Measurements from ENCODE around the gene AMELY.
"Not testable (repeated sequence)": the region's sequence is repeated elsewhere in the genome, so short reads cannot be mapped to it uniquely, and the experiment has no call there.

Gene AMELY, protein sequence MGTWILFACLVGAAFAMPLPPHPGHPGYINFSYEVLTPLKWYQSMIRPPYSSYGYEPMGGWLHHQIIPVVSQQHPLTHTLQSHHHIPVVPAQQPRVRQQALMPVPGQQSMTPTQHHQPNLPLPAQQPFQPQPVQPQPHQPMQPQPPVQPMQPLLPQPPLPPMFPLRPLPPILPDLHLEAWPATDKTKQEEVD

DNA sequence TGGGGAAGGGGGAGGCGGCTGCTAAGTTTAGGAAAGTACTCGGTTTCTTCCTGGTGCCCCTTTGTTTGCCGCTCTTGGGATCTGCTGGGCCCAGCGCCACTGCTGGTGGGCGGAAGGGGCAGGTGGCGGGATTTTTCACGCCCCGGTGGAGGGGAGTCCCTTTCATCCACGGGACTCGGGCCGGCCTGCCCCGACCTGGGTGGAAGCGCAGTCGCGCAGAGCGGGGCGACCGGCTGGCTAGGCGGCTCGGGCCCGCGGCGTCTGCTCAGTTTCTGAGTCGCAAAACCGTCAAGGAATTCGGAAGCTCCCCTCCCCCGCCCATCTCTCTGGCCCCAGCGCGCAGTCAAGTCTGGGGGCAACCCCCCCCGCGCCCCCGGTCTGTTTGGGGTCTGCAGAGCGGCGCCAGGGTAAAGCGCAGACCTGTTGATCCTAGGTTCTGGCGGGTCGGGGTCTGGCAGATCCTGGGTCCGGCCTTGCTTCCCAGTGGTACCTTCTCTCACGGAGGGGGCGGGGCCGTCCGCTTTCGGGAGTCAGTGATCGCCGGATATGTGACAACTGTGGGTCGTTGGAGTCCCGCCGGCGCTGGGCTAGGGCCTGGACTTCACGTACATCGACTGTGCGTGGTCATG lies at the start of gene AMELY:
AMELY (minus strand) TSS at position 500 of the 629 bp plus-strand sequence. CDS start 39,144 bp downstream, outside the sequence.
- Mint-ChIP-seq H3K27me3 (peaks cover 3% of the 10 kb centered on the region), H3K27ac (no peak within 1 kb of the TSS), H3K4me3 (no peak within 1 kb of the TSS), H3K9me3 (no peaks in the 10 kb centered on the region), H3K36me3 (no peaks in the 10 kb centered on the region), H3K4me1 (no peaks in the 10 kb centered on the region)
- ATAC-seq (ENCODE audit: low read depth): no peak
- no peak for DNase-seq (ENCODE audit: low spot score in 2 of 2)

DNA sequence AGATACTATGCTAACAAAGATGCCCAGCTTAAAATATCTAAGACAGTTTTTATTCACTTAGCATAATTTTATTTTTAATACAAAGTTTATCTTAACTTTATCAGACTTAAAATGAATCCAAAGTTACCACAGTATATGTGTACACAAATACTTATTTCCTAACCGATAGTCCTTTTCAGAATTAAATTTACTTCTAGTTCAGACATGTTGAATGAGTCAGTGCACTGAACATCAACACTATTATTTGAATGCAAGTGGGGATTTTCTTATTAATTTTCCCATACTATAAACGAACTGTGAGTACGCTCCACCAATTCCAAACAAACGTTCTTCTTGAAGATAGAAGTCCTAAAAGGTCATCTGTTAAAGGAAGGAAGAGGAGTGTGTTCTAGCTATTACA lies 38.4 kb upstream of the AMELY start:
- Mint-ChIP-seq H3K4me1 (no peaks in the 10 kb centered on the region), H3K4me3 (no peak overlapping the region), H3K9me3 (no peaks in the 10 kb centered on the region), H3K27me3 (peaks cover 5% of the 10 kb centered on the region), H3K27ac (no peak overlapping the region), H3K36me3 (no peaks in the 10 kb centered on the region)
- ATAC-seq (ENCODE audit: low read depth) (no peak), DNase-seq (ENCODE audit: low spot score in 2 of 2) (no peak)

DNA sequence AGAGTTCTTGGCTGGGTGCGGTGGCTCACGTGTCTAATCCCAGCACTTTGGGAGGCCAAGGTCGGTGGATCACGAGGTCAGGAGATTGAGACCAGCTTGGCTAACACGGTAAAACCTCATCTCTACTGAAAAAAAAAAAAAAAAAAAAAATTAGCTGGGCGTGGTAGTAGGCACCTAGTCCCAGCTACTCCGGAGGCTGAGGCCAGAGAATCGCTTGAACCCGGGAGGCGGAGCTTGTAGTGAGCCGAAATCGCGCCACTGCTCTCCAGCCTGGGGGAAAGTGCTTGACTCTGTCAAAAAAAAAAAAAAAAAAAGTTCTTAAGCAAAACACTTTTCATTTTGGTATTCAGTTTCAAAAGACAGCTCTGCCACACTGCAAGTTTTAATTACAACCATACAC lies 36.8 kb upstream of the AMELY start:
- no peaks in the 10 kb centered on the region for H3K9me3 Mint-ChIP-seq
- H3K36me3 Mint-ChIP-seq: no peaks in the 10 kb centered on the region
- H3K27ac Mint-ChIP-seq: no peak overlapping the region
- peaks cover 6% of the 10 kb centered on the region for H3K27me3 Mint-ChIP-seq
- no peaks in the 10 kb centered on the region for H3K4me1 Mint-ChIP-seq
- H3K4me3 Mint-ChIP-seq: no peak overlapping the region
- DNase-seq (ENCODE audit: low spot score in 2 of 2) (no peak), ATAC-seq (ENCODE audit: low read depth) (no peak)

DNA sequence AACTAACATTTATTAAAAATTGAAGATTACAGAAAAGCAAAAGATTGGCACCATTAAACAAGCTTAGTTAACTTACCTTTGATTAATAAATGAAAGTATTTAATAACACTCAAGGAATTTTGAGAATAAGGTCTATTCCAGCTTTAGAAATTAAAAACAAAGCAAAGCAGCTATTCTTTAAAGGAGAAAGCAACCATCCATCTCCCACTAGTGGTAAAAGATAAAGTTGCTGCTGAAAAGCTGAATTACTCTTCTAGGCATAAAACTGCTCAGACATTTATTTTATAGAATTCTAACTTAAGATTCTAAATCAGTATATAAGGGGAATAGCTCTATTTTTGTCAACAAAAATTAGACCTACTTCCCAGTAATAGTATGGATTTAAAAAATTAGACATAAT lies 36.1 kb upstream of the AMELY start:
- no peaks in the 10 kb centered on the region for H3K36me3 Mint-ChIP-seq
- no peaks in the 10 kb centered on the region for H3K9me3 Mint-ChIP-seq
- no peak for ATAC-seq (ENCODE audit: low read depth)
- H3K4me3 Mint-ChIP-seq: no peak overlapping the region
- no peak overlapping the region for H3K27ac Mint-ChIP-seq
- H3K4me1 Mint-ChIP-seq: no peaks in the 10 kb centered on the region
- H3K27me3 Mint-ChIP-seq: peaks cover 6% of the 10 kb centered on the region
- no peak for DNase-seq (ENCODE audit: low spot score in 2 of 2)

DNA sequence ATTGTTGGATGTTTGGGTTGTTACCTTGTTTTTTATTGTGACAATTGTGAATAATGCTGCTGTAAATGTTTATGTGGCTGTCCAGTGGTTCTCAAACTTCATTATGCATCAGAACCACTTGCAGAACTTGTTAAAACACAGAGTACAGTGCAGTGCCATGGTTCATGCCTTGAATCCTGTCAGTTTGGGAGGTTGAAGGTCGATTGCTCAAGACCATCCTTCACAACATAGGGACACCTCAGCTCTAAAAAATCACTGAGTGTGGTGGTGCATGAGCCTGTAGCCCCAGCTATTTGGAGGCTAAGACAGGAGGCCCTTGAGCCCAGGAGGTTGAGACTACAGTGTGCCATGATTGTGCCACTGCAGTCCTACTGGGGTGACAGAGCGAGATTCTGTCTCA lies 23.9 kb upstream of the AMELY start:
- no peaks in the 10 kb centered on the region for H3K9me3 Mint-ChIP-seq
- no peak overlapping the region for H3K4me3 Mint-ChIP-seq
- H3K27ac Mint-ChIP-seq: no peak overlapping the region
- no peak for DNase-seq (ENCODE audit: low spot score in 2 of 2)
- no peaks in the 10 kb centered on the region for H3K36me3 Mint-ChIP-seq
- no peaks in the 10 kb centered on the region for H3K4me1 Mint-ChIP-seq
- no peak for ATAC-seq (ENCODE audit: low read depth)
- H3K27me3 Mint-ChIP-seq: no peaks in the 10 kb centered on the region

DNA sequence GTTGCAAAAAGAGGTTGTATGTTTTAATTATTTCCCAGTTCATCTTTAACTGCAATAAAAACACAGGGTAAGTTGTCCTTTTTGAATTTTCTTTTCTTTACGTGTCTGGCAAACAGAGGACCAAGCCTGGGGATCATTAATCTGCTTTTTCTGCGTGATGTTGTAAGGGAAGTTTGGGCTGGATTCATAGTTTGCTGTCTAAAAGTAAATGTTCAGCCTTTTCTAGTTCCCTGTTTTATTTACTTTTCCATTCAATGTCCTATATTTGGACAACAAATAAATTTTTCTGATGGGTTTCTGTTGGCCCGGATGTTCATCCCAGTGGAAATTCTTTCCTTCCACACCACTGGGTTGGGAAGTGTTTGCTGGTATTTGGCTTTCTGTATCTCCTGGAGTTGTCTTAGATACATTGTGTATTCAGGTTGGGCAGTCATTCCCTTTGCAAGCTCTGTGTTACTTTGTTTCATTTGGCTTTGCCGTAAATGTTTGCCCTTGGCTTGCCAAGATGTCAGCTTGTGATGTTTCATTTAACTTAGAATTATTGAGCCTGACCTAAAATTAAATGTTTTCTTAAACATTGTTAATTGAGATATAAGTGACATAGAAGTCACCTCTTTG lies 20.3 kb upstream of the AMELY start:
- Mint-ChIP-seq H3K27ac (no peak overlapping the region), H3K36me3 (no peaks in the 10 kb centered on the region), H3K9me3 (no peaks in the 10 kb centered on the region), H3K4me3 (no peak overlapping the region), H3K27me3 (no peaks in the 10 kb centered on the region), H3K4me1 (no peaks in the 10 kb centered on the region)
- ATAC-seq (ENCODE audit: low read depth): no peak
- no peak for DNase-seq (ENCODE audit: low spot score in 2 of 2)

DNA sequence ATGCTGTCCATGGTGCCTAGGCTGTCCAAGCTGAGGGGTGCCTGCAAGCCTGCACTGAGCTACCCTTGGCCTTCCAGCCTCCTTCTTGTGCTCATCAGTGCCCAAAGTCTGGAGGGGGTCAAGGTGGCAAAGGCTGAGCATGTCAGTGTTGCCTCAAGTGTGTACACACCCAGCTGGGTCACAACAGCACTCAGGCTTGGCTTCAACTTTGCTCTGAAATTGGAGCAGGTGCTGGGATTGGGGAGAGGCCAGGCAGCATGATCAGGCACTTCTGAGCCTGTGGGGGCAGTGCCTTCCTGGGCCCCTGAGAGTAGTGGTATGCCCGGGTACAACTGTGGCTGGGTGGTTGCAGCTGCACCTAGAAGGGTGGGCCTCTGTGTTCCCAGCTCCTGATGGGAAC lies 17.7 kb upstream of the AMELY start:
- no peaks in the 10 kb centered on the region for H3K4me1 Mint-ChIP-seq
- H3K27ac Mint-ChIP-seq: no peak overlapping the region
- H3K9me3 Mint-ChIP-seq: no peaks in the 10 kb centered on the region
- no peak for ATAC-seq (ENCODE audit: low read depth)
- no peak for DNase-seq (ENCODE audit: low spot score in 2 of 2)
- no peak overlapping the region for H3K4me3 Mint-ChIP-seq
- H3K27me3 Mint-ChIP-seq: no peaks in the 10 kb centered on the region
- no peaks in the 10 kb centered on the region for H3K36me3 Mint-ChIP-seq

DNA sequence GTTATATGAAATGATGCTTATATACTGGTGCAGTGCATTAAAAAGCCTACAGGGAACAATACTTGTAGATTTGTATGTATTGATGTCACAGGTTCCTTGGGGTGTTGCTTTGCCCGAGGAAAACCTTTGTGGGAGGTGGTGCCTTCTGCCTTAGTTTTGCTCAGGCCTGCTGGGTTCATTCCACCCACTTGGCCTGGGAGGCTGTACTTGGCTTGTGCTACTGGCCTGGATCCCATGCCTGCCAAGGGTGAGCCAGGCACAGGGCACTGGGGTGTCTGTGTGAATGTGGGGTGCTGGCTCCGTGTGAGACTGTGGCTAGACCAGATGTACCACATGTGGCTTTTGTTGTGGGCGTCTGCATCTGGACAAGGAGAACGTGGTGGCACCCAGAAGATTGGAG lies 16.7 kb upstream of the AMELY start:
- Mint-ChIP-seq H3K4me3 (no peak overlapping the region), H3K27ac (no peak overlapping the region), H3K36me3 (no peaks in the 10 kb centered on the region), H3K27me3 (no peaks in the 10 kb centered on the region), H3K4me1 (no peaks in the 10 kb centered on the region), H3K9me3 (no peaks in the 10 kb centered on the region)
- ATAC-seq (ENCODE audit: low read depth) (no peak), DNase-seq (ENCODE audit: low spot score in 2 of 2) (no peak)

DNA sequence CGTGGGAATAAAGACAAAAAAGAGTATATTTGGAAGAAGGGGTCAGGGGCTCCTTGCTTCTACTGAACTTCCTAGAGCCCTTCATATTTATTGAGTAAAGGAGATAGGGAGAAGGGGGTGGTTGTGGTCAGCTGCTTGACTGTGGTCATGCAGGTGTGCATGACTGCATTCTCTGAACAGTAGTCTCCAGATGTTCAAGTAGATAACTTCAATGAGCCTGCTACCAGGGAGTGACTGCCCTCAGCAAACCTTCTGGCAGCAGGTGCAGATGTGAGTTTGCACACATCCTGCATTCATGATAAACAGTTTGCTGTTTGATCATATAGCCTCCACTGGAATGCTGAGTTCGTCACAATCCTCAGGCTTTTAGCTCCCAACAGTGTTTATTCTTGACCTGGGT lies 9.5 kb upstream of the AMELY start:
- Mint-ChIP-seq H3K36me3 (no peaks in the 10 kb centered on the region), H3K9me3 (peaks cover 2% of the 10 kb centered on the region), H3K4me1 (no peaks in the 10 kb centered on the region), H3K27me3 (no peaks in the 10 kb centered on the region), H3K27ac (no peak overlapping the region), H3K4me3 (no peak overlapping the region)
- ATAC-seq (ENCODE audit: low read depth) (no peak), DNase-seq (ENCODE audit: low spot score in 2 of 2) (no peak)

DNA sequence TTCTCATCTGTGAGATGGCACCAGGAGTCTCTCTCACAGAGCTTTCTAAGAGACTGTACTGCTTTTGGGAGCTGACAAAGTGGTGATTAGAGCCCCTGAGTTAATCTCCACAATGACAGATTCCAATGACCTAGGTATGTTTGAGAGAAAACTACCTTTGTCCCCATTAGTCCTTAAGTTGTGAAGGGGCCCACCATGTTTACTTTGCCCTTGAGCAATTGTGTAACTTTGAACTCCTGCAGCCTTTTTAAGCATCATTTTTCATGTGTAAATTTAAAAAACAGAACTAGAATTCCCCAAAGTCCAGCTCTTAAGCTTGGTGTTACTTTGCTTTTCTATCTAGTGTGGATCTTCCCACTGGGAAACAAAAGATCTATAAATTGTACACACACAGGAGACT lies 1.8 kb upstream of the AMELY start:
- DNase-seq (ENCODE audit: low spot score in 2 of 2) (no peak), ATAC-seq (ENCODE audit: low read depth) (no peak)
- no peaks in the 10 kb centered on the region for H3K9me3 Mint-ChIP-seq
- no peaks in the 10 kb centered on the region for H3K4me1 Mint-ChIP-seq
- no peak overlapping the region for H3K4me3 Mint-ChIP-seq
- H3K36me3 Mint-ChIP-seq: no peaks in the 10 kb centered on the region
- H3K27me3 Mint-ChIP-seq: peaks cover 3% of the 10 kb centered on the region
- H3K27ac Mint-ChIP-seq: no peak overlapping the region

DNA sequence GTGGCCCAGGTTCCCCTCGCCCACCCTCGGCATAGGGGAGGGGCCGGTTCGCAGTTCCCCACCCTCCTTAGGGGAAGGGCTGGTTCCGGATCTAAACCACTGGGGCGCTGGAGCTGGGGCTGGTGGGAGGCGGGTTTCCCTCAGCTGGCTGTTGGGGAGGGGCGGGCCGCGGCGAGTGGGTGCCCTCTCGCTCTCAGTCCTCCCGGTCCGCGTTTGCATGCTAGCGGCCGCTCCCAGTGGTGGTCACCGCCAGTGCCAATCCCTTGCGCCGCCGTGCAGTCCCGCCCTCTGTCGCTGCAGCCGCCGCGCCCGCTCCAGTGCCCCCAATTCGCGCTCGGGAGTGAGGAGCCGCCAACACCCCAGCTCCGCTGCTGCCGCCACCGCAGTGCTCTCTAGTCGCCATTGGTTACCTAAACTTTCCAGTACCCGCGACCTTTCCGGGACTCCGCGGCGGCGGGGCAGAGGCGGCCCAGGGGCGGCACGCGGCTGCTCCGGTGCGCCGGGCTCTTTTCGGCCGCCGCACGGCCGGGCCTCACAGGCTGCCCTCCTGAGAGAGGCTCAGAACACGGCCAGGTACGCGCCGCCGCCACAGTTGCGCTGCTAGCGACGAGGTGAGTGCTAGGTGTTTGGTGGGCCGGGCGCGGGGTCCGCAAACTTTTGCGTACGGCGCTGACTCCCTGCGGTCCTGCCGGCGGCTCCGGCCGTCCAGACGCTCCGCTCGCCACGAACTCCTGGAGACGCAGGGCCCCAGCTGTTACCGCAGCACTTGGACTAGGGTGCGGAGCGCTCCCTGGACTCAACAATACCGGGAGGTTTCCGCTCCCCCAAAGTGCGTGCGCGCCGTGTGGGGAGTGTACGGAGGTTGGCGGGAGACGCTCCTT lies 940 bp downstream of the AMELY start, which contains the start of gene TBL1Y:
TBL1Y (plus strand) TSS at position 326 of the 881 bp plus-strand sequence. CDS start 114,388 bp downstream, outside the sequence.
- H3K4me1 Mint-ChIP-seq: no peaks in the 10 kb centered on the region
- DNase-seq (ENCODE audit: low spot score in 2 of 2) (no peak), ATAC-seq (ENCODE audit: low read depth) (no peak)
- H3K27ac Mint-ChIP-seq: no peak within 1 kb of the TSS
- no peaks in the 10 kb centered on the region for H3K9me3 Mint-ChIP-seq
- no peak within 1 kb of the TSS for H3K4me3 Mint-ChIP-seq
- no peaks in the 10 kb centered on the region for H3K36me3 Mint-ChIP-seq
- H3K27me3 Mint-ChIP-seq: peaks cover 3% of the 10 kb centered on the region

DNA sequence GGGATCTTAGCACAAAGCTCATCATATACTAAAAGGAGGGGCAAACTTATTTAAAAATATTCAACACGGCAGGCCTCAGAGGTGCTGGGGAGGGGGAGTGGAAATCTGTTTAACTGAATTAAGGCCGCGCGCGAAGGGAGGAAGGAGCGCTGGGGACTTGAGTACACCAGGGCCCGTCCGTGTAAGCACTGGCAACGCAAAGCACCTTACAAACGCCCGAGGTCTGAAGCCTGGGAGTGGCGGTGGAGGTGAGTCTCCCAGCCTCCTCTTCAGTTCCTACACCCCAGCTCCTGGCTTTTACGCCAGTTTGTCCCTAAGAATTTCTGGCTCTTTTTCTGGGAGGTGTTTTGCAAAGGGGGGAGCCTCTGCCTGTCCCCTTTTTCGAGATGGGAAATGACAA lies 1.7 kb downstream of the AMELY start:
- Mint-ChIP-seq H3K36me3 (no peaks in the 10 kb centered on the region), H3K4me3 (no peak overlapping the region), H3K27ac (no peak overlapping the region), H3K9me3 (peaks cover 3% of the 10 kb centered on the region), H3K27me3 (peaks cover 3% of the 10 kb centered on the region), H3K4me1 (no peaks in the 10 kb centered on the region)
- no peak for DNase-seq (ENCODE audit: low spot score in 2 of 2)
- no peak for ATAC-seq (ENCODE audit: low read depth)

DNA sequence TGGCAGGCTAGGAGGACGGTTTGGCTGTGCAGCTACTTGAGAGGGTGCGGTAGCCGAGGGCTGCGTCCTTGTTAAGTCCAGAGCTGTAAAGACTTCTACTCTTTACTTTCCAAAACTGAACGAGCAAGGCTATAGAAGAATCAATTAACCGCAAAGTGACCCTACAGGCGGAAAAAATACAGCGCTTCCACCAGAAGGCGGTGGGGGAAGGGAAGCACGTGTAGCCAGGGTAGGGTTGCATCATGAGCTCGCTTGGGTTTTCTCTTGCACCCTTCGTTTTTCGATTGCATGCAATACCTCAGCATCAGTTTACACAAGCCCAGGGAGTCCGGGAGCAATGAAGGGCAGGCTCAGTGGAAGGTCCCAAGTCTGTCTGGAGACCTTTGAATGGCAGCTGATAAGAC lies 2.4 kb downstream of the AMELY start:
- no peaks in the 10 kb centered on the region for H3K36me3 Mint-ChIP-seq
- DNase-seq (ENCODE audit: low spot score in 2 of 2) (no peak), ATAC-seq (ENCODE audit: low read depth) (no peak)
- no peak overlapping the region for H3K4me3 Mint-ChIP-seq
- no peak overlapping the region for H3K27ac Mint-ChIP-seq
- H3K9me3 Mint-ChIP-seq: peaks cover 3% of the 10 kb centered on the region
- no peaks in the 10 kb centered on the region for H3K4me1 Mint-ChIP-seq
- peaks cover 3% of the 10 kb centered on the region for H3K27me3 Mint-ChIP-seq

DNA sequence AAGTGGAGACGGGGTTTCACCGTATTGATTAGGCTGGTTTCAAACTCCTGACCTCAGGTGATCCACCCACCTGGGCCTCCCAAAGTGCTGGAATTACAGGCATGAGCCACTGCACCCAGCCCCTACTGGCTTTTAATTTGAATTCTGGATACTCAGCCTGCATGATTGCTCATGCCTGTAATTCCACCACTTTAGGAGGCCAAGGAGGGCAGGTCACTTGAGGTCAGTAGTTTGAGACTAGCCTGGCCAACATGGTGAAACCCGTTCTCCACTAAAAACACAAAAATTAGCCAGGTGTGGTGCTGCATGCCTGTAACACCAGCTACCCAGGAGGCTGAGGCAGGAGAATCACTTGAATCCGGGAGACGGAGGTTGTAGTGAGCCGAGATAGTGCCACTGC lies 3.5 kb downstream of the AMELY start:
- not testable (repeated sequence) for DNase-seq (ENCODE audit: low spot score in 2 of 2); H3K4me1 Mint-ChIP-seq; H3K36me3 Mint-ChIP-seq; H3K27me3 Mint-ChIP-seq; H3K4me3 Mint-ChIP-seq; ATAC-seq (ENCODE audit: low read depth); H3K27ac Mint-ChIP-seq; H3K9me3 Mint-ChIP-seq

Measured in memory B cell (primary cell).